ENCODE data around the gene NPEPPS.

- no peak for TF ChIP-seq EZH2 (IDR thresholded peaks at IDR 0.05; ENCODE audit: low read length, missing control alignments)
- no peak for TF ChIP-seq CTCF (conservative IDR thresholded peaks at IDR 0.05 in 1 of 2, IDR thresholded peaks at IDR 0.05 in 1 of 2; ENCODE audit: low read depth in 1 of 2, low read length in 2 of 2)
Measured at GRCh38 chr17:47628014-47628566, 97.2 kb downstream of the NPEPPS start.

Data from fibroblast of lung (primary cell).